ENCODE measurements around the gene MDH2.
"Not testable (repeated sequence)": the region's sequence is repeated elsewhere in the genome, so short reads cannot be mapped to it uniquely, and the experiment has no call there.

Gene MDH2

GRCh38 chr7:76047811-76048667 is at the start of gene MDH2, which contains the start of gene STYXL1:
Gene MDH2, plus strand, starts transcription at chr7:76048106. Its CDS starts 55 bp downstream, at chr7:76048161.
Gene STYXL1, minus strand, starts transcription at chr7:76048000. Its CDS starts 17,477 bp downstream, at chr7:76030523.
- DNase-seq: peak; percentile 78

GRCh38 chr7:76000566-76000965 is 47.3 kb upstream of the MDH2 start:
- DNase-seq: no peak

- no peak for DNase-seq
Measured at GRCh38 chr7:76002139-76002538, 45.8 kb upstream of the MDH2 start.

- DNase-seq: no peak
Measured at GRCh38 chr7:76002822-76003221, 45.1 kb upstream of the MDH2 start.

GRCh38 chr7:76003351-76003750 is 44.6 kb upstream of the MDH2 start:
- DNase-seq: no peak

GRCh38 chr7:76005004-76005403 is 42.9 kb upstream of the MDH2 start:
- not testable (repeated sequence) for DNase-seq

GRCh38 chr7:76008156-76008687 is 39.7 kb upstream of the MDH2 start:
- no peak for DNase-seq

- DNase-seq: no peak
Measured at GRCh38 chr7:76009672-76010600, 38.0 kb upstream of the MDH2 start.

- DNase-seq: no peak
Measured at GRCh38 chr7:76011442-76011861, 36.5 kb upstream of the MDH2 start.

GRCh38 chr7:76016191-76016947 is 31.5 kb upstream of the MDH2 start:
- no peak for DNase-seq

- not testable (repeated sequence) for DNase-seq
Measured at GRCh38 chr7:76018520-76018919, 29.4 kb upstream of the MDH2 start.

- peak; percentile 51 for DNase-seq
Measured at GRCh38 chr7:76020031-76020714, 27.7 kb upstream of the MDH2 start.

GRCh38 chr7:76022026-76022780 is 25.7 kb upstream of the MDH2 start:
- no peak for DNase-seq

GRCh38 chr7:76023002-76023401 is 24.9 kb upstream of the MDH2 start:
- DNase-seq: no peak

GRCh38 chr7:76029682-76030081 is 18.2 kb upstream of the MDH2 start:
- DNase-seq: not testable (repeated sequence)

- DNase-seq: no peak
Measured at GRCh38 chr7:76031964-76032363, 15.9 kb upstream of the MDH2 start.

- no peak for DNase-seq
Measured at GRCh38 chr7:76037310-76037709, 10.6 kb upstream of the MDH2 start.

- DNase-seq: no peak
Measured at GRCh38 chr7:76040126-76040525, 7.8 kb upstream of the MDH2 start.

GRCh38 chr7:76044375-76044865 is 3.5 kb upstream of the MDH2 start:
- DNase-seq: no peak

- no peak for DNase-seq
Measured at GRCh38 chr7:76047305-76047810, 548 bp upstream of the MDH2 start.

GRCh38 chr7:76048668-76048988 is 722 bp downstream of the MDH2 start:
- DNase-seq: peak; percentile 6

Data from activated effector memory CD4-positive, alpha-beta T cell treated with Interleukin-2 at 50 U/mL for 16 hours (primary cell).